Measurements from ENCODE around the gene LRP2BP.

DNA sequence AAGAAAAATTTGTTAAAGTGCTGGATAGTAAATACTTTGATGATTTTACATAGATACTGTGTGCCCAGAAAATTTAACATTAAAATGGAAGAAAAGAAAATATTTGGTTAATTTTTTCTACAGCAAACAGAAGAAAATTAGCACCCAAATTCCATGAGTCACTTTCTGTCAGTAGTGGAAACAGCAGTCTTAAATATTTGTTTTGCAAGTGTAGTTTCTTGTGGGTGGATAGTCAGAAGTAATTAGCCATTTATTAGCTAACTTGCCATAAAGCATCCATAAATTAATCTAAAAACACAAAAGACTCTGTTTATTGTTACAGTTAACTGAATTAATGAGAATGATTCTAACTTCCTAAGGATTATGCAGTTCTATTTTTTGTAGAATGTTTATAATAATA lies 39.7 kb upstream of the LRP2BP start:
- TF ChIP-seq, protein P1, sequence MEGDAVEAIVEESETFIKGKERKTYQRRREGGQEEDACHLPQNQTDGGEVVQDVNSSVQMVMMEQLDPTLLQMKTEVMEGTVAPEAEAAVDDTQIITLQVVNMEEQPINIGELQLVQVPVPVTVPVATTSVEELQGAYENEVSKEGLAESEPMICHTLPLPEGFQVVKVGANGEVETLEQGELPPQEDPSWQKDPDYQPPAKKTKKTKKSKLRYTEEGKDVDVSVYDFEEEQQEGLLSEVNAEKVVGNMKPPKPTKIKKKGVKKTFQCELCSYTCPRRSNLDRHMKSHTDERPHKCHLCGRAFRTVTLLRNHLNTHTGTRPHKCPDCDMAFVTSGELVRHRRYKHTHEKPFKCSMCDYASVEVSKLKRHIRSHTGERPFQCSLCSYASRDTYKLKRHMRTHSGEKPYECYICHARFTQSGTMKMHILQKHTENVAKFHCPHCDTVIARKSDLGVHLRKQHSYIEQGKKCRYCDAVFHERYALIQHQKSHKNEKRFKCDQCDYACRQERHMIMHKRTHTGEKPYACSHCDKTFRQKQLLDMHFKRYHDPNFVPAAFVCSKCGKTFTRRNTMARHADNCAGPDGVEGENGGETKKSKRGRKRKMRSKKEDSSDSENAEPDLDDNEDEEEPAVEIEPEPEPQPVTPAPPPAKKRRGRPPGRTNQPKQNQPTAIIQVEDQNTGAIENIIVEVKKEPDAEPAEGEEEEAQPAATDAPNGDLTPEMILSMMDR (IDR thresholded peaks at IDR 0.05; ENCODE audit: poor library complexity): no peak
- TF ChIP-seq EZH2 (IDR thresholded peaks at IDR 0.05; ENCODE audit: borderline replicate concordance): no peak
- no peak for TF ChIP-seq EZH2phosphoT487 (IDR thresholded peaks at IDR 0.05; ENCODE audit: low read depth, severe bottlenecking, unreplicated experiment)
